Measurements from ENCODE around the gene AFG1L. TPM values are rescaled to one million over a fixed set of nuclear protein-coding genes. Genes with fewer than 3 reads are reported as not detected.

The AFG1L gene
- total RNA-seq, 1 donor from 2014 or later = 5.5 TPM

DNA sequence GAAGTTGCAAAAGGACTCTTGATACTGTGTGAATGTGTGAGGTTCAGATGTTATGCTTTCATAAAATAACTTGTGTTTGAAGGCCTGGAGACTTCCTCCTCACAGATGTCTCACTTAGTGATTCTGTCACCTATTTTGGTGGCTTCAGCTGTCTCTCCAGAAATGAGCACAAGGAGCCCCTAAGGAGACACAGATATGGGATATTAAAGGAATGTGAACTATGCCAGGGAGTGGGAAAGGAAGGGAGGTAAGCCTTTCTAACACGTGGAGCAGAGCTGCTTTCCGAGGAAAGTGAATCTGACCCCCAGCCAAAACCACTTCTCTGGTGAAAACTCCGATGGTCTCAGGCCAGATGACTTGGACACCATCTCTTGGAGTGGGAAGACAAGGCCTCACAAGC lies 255.4 kb downstream of the AFG1L start:
- intact Hi-C loops (cut with micrococcal nuclease) = no loop called here

DNA sequence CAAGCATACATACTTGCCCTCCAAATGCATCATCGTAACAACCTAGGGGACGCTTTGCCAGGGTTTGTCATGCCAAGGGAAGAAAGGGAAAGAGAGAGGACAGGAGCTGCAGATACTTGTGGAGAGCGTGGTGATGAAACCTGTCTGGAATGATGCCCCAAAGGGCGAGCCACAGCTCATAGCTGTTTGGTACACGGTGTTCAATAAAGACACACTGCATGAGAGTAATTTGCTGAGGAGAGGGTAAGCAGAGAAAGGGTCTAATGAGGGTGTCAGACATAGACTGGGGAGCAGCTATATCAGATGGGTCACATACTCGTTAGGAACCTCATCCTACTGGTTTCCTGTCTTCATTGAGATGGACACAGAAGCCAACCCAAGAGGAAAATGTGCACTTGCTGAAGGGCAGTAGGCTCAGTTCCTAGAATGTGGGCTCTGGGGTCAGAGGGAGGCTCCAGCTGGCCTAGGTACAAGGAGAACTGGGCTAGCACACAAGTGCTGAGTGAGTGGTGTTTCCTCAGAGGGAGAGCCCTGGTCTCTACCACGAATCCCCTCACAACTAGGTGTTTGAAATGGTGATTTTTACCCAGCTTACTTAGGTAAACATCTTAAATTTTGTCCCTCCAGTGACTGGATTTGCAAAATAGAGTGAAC lies 260.7 kb downstream of the AFG1L start:
- intact Hi-C loops (cut with micrococcal nuclease) = loop anchor here (5.0 kb wide), 3 partner anchors 242 to 517 kb away; no protein-coding TSS in a partner anchor

DNA sequence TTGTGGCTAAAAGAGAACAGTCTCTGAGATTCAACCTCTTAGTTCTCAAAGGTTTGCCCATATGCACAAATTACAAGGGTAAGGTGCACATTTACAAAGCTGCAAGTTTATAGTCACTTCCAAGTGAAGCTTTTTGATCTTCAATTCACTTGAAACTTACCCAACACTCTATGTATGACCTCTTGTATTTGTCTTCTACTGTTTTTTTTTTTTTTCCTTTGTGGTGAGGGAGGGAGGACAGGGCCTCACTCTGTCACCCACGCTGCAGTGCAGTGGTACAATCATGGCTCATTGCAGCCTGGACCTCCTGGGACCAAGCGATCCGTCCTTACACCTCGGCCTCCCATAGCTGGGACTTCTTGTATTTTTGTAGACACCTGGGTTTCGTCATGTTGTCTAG lies 261.4 kb downstream of the AFG1L start:
- intact Hi-C loops (cut with micrococcal nuclease) = loop anchor here (5.0 kb wide), 3 partner anchors 241 to 516 kb away; no protein-coding TSS in a partner anchor

DNA sequence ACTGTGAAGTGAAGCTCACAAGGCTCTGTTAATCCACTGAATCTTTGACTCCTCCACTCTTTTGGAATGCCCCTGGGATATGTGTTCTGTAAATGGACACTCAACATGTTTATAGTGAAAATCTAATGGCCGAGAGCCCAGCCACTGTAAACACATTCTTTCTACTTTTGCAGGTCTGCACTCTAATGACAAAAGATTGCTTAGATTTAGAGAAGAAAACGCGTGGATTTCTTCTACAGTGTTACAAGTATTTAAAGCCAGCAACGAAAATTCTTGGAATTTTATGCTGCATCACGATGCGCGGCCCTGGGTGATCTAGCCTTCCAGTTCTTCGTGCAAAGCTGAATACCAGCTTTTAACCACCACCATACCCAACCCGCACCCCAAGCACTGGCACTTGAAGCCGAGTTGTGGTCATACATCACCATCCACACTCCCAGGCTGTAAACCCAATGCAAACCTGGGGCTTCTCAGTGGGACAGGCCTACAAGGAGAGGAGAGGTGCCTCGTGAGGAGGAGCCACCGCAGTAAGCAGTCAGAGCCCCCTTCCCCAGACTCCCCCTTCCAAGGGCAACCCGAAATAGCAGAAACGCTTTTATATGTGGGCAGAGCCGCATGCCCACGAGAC lies 262.1 kb downstream of the AFG1L start:
- intact Hi-C loops (cut with micrococcal nuclease) = loop anchor here (1.0 to 5.0 kb wide), 4 partner anchors 15 to 515 kb away; no protein-coding TSS in a partner anchor

DNA sequence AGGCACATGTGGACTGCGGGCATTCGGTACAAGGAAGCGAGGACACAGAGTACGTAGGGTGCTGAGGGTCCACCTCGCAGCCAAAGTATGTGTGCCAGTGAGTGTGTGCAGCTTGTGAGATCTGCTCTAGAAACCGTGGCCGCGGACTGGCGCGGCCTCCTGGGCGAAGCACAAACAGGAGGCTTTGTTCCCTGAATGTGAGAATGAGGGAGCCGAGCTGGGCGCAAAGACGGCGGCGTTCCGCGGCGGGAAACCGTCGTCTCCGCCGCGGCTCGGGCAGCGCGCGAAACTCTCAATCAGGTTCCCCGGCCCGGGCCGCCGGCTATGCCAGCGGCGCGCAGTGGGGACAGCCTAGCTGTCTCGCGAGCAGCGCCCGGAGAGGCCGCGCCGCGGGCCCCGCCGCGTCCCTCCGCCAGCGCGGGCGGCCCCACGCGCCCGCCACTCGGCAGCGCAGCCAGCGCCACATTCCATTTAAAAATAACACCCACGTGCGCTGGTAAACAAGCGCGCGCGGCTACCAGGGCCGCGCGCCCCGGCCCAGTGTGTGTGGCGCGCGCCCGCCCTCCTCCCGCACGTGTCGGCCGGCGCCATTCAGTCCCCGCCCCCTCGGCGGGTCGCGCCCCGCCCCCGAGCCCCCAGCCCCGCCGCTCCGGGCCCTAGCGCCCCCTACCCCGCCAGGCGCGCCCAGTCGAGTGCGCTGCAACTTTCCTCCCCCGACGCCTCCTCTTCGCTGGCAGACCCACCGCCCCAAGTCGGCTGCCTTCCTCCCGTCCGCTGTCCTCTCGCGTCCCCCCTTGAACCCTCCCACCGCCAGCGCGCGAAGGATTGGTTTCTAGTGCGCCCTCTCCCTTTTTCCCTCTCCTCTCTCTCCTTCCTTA lies 262.9 kb downstream of the AFG1L start:
- intact Hi-C loops (cut with micrococcal nuclease) = loop anchor here (1.0 to 5.0 kb wide), 14 partner anchors 15 to 1623 kb away; partner anchors contain the start of genes CD164, CDC40, MICAL1 and OSTM1

DNA sequence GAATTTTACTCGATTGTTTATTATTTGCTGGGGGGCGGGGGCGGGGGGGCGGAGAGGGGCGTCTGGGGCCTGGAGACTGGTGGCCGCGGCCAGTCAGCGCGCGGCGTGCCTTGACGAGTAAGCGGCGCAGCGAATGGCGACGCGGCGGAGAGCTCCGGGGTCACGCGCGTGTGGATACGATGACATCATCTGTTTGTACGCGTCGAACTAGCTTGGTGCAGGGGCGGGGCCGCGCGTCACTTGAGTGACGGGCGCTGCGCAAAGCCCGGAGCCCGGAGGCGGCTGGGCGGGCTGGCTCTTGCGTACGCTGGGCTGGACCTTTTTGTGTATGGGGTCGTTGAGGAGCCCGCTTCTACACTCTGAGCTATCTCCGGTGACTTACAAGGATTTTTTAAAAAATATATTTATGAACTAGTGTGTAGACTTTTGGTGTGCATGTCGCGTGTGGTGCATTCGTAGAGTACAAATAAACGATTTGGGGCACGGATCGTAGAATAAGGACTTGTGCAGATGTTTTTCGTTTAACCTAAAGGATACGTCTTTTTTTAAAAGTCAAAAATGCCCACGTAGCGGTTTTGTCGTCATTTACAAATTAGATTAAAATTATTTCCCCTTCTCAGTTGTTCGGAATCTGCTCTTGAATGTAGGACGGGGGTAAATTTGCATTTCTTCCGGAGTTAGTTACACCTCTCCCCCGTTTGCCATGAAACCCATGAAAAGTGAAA lies 263.7 kb downstream of the AFG1L start:
- intact Hi-C loops (cut with micrococcal nuclease) = loop anchor here (1.0 to 5.0 kb wide), 21 partner anchors 210 to 1622 kb away; partner anchors contain the start of genes AK9, ARMC2, CD164 and CDC40

DNA sequence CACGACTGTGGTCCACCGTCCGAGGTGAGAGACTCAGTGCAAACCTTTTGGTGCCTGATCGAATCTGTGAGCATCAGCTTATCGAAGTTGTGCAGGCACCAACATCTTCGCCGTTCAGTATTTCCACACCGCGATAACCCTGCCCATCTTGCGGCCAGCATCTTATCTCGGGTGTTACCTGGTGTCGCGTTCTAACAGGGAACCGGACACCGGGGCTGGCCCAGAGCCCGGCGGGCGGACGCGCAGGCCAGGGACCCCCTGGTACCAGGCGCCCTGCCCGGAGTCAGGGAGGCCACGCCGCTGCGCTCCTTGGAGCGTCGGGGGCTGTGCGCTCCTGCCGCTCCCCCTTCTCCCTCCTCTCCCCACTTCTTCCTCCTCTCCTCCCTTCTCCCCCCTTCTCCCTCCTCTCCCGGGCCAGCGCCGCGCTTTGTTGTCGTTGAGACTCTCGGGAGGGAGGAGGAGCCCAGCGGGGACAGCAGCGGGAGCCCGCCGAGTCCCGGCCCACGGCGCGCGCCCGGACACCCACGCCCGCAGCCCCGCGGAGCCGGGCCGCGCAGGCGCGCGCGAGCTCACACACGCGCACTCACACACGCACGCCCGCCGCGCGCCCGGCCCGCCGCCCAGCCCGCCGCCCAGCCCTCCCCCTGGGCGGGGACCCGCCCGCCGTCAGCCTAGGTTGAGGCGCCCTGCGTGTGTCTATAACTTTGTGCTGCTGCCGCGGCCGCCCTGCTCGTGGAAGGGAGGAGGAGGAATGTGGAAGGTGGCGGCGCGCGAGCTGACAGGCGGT lies 264.4 kb downstream of the AFG1L start:
- intact Hi-C loops (cut with micrococcal nuclease) = loop anchor here (1.0 to 5.0 kb wide), 15 partner anchors 211 to 1622 kb away; partner anchors contain the start of genes AK9, ARMC2, CDC40 and CEP57L1

DNA sequence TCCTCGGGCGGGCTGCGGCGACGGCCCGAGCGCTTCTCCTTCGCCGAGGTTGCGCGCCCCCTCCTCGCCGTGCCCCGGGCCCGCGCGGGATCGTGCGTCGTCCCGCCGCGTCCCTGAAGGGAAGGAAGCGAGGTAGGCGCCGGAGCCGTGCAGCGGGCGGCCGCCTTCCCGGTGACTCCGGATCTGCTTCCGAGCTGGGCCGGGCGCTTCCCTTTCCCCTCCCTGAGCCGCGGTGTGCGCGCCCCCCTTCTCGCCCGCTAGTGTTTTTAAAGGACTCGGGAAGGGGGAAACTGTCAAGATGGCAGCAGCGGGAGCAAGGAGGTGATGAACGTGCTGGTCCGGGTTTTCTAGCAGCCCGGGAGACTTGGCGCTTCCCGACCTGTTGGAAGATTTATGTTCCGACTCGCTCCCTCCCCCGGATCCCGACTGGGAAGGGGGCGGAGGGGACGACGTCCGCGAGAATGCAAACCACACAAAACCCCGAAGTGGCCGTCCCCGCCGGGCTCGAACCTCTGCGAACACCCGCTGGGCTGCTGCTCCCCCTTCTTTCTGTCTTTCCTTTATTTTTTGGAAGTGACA lies 265.1 kb downstream of the AFG1L start:
- intact Hi-C loops (cut with micrococcal nuclease) = loop anchor here (1.0 to 5.0 kb wide), 17 partner anchors 212 to 1621 kb away; partner anchors contain the start of genes AK9, ARMC2, CDC40 and CEP57L1

DNA sequence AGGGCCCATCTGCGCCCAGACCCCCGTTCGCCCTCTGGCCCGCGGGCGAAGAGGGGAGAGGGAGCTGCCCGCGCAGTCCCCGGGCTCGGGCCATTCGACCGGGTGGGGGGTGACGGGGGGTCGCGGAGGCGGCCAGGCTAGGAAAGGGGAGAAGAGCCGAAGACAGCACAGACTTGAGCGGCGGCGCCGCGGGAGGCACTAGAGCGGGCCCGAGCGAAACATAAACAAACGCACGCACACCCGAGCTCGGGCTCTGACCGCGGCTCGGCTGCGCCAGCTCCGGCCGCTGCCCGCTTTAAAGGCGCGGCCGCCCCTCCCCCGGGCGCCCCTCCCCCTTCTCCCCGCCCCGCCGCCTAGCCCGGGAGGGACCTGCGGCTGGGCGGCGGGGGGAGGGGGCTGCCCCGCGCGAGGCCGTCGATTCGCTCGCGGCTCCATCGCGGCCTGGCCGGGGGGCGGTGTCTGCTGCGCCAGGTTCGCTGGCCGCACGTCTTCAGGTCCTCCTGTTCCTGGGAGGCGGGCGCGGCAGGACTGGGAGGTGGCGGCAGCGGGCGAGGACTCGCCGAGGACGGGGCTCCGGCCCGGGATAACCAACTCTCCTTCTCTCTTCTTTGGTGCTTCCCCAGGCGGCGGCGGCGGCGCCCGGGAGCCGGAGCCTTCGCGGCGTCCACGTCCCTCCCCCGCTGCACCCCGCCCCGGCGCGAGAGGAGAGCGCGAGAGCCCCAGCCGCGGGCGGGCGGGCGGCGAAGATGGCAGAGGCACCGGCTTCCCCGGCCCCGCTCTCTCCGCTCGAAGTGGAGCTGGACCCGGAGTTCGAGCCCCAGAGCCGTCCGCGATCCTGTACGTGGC lies 265.8 kb downstream of the AFG1L start, which contains the start of gene FOXO3:
FOXO3 (plus strand) TSS at position 455 of the 846 bp plus-strand sequence; CDS start at position 747, 292 bp downstream.
- intact Hi-C loops (cut with micrococcal nuclease) = loop anchor here (1.0 to 5.0 kb wide), 2 partner anchors 222 to 1103 kb away; partner anchors contain the start of gene PDSS2

DNA sequence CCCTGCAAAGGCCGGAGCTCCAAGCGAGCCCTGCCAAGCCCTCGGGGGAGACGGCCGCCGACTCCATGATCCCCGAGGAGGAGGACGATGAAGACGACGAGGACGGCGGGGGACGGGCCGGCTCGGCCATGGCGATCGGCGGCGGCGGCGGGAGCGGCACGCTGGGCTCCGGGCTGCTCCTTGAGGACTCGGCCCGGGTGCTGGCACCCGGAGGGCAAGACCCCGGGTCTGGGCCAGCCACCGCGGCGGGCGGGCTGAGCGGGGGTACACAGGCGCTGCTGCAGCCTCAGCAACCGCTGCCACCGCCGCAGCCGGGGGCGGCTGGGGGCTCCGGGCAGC lies 266.4 kb downstream of the AFG1L start:
- intact Hi-C loops (cut with micrococcal nuclease) = loop anchor here (5.0 kb wide), 1 partner anchor 1104 kb away; the partner anchor contains the start of gene PDSS2

DNA sequence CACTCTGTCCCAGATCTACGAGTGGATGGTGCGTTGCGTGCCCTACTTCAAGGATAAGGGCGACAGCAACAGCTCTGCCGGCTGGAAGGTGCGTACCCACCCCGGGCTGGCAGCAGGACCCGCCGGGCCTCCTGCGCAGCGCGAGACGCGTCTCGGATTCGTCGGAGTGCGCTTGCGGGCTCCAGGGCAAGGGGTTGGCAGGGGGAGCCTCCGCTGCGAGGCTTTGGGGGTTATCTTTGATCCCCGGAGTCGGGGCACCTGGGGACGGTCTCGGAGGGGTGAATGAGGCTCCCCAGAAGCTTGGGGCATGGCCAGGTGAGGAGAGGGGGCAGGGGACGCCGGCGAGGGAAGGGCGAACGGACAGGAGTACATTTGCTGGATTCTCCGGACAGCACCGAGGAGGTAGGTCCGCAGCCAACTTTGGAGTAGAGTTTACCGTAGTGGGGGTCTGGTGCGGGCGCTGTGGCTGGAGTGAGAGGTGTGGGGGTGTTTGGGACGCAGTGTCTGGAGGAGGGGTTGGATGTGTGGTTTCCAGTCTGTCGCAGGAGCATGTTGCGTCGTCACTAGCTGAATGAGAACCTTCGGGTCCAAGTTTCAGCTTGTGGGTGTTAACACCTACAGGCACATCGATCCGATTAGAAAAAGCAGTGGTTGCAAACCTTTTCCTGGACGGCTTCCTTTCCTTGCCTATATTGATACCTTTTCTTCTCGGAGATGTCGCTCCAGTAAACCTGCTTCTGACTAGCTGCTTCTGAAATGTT lies 267.1 kb downstream of the AFG1L start:
- intact Hi-C loops (cut with micrococcal nuclease) = loop anchor here (5.0 kb wide), 1 partner anchor 1105 kb away; the partner anchor contains the start of gene PDSS2

DNA sequence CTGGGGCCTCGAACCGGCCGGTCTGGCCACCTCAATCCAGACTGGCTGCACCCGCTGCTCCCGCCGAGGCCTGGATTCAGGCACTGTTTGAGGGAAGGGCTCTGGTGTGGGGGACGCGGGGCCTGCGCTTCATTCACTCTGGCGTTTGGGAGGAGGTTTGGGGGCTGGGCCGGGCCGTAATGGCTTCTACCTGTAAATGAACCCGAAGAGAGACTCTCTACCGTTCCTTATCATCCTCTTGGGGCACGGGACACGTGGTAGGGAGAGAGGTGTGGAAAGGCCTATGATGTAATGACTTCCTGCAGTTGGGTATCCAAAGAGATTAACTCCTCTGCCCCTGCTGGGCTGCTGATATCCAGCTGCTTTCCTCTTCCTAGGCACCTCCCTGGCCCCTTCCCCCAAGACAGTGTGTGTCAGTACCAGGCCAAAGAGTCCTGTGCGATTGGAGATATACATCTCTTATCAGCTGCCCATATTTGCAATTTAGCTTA lies 267.7 kb downstream of the AFG1L start:
- intact Hi-C loops (cut with micrococcal nuclease) = loop anchor here (5.0 kb wide), 1 partner anchor 1105 kb away; the partner anchor contains the start of gene PDSS2

DNA sequence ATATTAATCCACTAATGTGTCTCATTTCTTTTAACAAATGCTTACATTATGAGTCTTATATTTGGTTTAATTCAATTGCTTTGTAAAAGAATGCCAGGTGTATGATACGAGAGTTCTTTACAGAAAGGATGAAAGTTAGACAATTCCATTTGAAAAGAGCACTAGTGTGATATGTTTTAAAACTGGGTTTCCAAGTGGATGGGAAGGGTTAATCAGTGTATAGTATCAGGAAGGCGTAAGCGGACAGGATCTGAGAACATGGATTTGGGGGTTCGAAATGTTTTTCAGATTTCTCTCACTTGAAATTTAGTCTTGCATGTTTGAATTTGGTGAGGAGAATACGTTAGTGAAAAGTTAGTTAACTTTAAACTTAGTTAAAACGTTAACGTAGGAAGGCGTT lies 268.4 kb downstream of the AFG1L start:
- intact Hi-C loops (cut with micrococcal nuclease) = loop anchor here (5.0 kb wide), 1 partner anchor 1106 kb away; the partner anchor contains the start of gene PDSS2

DNA sequence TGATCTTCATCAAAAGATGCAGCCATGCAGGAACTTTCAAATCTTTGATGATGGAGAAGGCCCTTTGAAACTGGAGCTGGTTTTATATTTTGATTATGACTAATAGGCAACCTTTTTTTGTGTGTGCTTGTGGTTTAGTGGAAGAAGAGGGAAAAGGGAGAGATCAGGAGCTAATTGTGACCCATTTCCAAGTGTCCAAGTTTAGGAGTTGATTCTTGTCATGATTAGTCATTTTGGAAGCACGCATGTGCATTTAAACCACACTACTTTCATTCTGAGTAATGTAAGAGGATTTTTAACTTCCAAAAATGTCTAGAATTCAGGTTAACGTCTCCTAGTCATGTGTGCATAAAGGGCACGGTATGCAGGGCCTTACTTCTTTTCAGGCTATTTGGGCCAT lies 269.3 kb downstream of the AFG1L start:
- intact Hi-C loops (cut with micrococcal nuclease) = loop anchor here (1.0 to 5.0 kb wide), 5 partner anchors 17 to 1107 kb away; partner anchors contain the start of gene PDSS2

DNA sequence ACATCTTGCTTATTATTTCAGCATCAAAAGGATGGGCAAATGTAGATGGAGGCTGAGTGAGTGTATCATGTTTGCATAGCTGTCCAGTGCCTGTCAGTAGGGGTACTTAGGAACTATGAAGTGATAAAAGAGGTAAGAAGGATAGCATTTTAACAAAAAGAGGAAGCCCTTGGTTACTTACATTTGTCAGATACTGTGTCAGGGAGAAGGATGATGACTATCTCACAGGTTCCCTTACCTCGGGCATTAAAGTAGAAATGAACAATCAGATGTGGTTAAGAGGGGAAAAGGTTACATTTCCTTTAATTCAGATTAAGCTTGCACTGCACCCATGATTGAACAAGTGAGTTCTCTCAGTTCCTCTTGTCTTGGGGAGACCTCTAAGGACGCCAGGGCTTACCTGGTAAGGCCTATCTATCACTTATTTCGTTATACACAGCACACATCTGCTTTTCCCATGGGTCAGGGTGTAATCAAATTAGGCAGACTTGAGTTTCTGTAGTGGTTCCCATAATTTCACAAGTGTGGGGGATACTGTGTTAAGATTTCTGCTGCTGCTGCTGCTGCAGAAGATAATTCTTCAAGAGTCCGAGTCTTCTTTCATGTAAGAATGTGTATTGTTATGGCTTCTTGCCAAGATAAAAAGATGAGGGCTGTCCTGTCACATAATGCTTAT lies 270.4 kb downstream of the AFG1L start:
- intact Hi-C loops (cut with micrococcal nuclease) = loop anchor here (2.0 kb wide), 3 partner anchors 16 to 66 kb away; no protein-coding TSS in a partner anchor

DNA sequence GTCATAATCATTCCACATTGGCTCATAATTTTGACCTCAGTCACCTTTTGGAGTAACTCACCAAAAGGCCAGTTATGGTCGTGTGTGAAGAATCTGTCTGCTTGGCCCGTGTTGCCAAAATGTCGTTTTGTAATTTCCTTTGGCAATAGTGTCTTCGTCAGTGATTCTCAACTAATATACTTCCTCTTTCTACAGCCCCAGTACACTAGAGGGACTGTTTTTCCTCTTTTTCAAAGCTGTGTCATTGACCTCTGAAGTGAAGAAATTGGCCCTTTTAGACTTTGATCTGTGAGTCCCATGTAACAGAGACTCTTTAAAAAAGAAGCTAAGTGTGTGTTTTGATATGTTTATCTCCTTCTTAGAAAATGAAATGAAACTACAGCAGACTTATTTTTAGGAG lies 271.0 kb downstream of the AFG1L start:
- intact Hi-C loops (cut with micrococcal nuclease) = loop anchor here (2.0 kb wide), 3 partner anchors 15 to 65 kb away; no protein-coding TSS in a partner anchor

All from T-helper 1 cell treated with Interleukin-12 subunit alpha and Interleukin-12 subunit beta and Interleukin-4 antibody, amounts not matched to agents 30 ng/mL and 1 ng/mL, for 36 hours (primary cell).